Ecto neural progenitor cell (in vitro differentiated cells): ENCODE data around the gene IL21.

Experiments used
- DNase-seq: peaks from one replicate; pipeline ENCODE4 v3.0.0-alpha.2; 2018; ENCODE audit warnings: low spot score

IL21 gene

GRCh38 chr4:122632396-122633143 lies 11.7 kb upstream of the IL21 start:
- DNase-seq: no peak

DNA sequence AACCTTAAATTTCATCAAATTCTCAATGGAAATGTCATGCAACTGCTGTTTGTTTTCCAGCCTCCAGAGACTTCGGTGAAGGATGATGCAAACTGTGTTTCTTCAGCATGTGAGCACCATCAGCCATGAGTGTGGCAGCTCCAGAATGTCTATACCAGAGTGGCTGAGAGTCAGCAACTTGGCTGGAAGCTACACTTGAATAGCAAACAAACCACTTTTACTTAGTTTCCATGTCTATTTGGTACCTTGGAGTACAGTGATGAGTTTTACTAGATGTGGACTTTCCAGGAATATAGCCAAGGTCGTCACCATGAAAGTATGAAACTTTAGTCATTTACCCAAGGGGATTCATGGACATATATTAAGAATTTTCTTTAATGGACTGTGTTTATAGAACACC lies 4.3 kb upstream of the IL21 start:
- no peak for DNase-seq

GRCh38 chr4:122624205-122624604 lies 3.3 kb upstream of the IL21 start:
- no peak for DNase-seq

GRCh38 chr4:122623637-122624166 lies 2.8 kb upstream of the IL21 start:
- no peak for DNase-seq

DNA sequence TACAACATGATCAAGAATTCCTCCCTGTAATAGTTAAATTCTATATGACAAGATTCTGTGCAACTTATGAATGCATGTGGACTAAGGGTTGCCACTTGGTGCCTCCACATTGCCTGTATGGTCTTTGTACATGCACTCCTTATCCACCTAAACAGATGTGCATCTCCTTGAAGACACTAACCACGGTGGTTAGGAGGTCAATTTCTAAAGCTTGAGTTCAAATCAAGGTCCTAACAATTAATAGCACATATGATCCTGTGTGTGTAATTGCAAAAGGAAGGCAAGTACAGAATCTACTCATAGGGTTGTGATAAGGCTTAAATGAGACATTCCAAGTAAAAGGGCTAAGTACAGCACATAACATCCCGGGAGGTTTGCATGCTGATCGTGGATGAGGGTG lies 1.5 kb upstream of the IL21 start:
- no peak for DNase-seq

DNA sequence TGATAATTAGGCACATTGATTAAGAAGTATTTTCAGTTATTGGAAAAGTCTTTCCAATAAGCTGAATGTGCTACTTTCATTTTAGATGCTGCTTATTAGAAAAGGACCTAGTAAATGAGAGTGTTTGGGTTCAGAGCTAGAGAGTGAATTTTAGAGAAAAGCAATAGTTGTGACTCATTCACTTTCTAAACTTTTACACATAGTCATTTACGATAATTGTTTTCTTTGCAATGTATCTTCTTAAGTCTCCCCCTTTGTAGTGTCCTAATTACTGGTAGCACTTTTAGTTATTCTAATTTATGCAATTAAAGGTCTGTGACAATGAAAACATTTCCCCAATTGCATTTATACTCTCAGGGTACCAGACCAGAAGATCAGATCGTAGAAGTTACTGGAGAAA lies 1.3 kb downstream of the IL21 start:
- no peak for DNase-seq

DNA sequence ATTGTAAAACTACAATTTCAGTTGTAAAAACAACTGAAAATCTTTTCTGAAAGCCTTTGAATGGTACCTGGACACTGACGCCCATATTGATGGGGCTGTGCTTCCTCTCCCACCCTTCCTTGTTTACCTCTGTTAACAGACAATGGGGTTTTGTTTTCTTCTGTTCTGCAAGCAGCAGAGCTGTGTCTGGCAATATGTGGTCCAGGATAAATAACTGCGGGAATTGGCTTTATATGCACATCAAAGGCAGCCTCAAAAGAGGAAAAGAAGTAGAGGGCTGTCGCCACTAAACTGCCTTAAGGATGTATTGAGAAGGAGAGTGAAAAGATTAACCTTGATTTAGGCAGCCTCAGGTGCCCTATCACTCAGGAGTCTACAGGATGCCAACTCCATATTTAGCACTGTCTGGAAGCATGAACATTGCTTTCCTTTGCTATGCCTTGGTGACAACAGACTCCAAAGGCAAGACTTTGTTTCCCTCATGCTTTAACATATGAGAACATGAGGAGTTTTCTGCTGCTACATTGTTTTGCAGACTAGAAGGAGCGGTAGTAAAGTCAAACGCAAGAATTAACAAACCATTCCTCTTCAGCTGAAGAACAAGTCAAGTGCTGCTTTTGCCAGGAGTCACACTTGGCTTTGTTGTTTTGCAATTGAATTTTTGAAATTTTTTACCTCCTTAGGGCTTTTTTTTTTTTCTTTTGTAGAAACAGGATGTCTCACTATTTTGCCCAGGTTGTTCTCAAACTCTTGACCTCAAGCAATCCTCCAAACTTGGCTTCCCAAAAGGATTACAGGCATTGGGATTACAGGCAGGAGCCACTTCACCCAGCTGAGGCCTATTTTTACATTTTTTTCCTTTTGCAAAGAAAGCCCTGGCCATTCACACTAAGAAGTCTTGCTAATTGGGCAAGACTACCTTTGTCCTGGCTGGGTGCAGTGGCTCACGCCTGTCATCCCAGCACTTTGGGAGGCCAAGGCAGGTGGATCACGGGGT lies 3.0 kb downstream of the IL21 start:
- no peak for DNase-seq

DNA sequence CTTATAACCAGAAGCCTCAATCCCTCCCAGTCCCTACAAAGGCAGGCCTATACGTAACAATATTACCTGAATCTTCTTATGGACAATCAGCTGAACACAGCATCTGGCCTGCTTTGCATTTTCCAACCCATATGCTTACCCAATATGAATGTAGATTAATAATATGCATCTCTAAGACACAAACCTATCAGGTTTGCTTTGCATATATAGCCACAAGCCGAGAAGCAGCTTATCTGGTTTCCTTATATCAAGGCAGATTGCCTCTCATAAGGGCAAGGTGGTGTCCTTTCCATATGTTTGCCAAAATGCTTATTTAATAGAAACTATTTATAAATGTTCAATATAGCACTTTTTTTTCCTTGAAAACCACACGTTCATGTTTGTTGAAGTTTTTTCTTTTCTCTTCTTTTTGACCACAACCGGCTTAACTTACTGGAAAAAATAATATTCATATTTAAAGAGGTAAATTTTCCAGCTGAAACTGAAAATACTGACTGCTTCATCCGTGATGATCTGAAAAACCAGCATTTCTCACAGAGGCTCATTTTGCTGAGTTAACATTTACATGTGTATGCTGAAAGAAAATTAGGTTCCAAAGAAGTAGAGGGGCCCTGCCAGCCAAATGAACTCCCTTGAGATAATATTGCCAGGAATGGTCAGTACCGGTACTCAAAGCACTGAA lies 3.8 kb downstream of the IL21 start:
- no peak for DNase-seq

- DNase-seq: no peak
These were observed 6.2 kb downstream of the IL21 start for GRCh38 chr4:122614621-122615020.

DNA sequence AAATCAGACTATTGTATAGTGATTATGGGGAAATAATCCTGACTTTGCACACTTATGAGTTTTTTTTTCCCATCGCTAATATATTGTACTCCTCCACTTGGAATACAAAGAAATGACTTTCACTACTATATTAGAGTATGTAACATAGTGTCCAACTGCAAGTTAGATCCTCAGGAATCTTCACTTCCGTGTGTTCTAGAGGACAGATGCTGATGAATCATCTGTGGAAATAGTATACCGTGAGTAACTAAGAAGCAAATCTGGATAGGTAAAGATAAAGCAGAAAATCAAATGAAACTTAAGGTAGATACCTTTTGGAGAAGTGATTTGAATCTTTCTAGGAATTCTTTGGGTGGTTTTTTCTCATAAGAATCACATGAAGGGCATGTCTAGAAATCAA lies 8.3 kb downstream of the IL21 start:
- DNase-seq: no peak

GRCh38 chr4:122606364-122607043 lies 14.4 kb downstream of the IL21 start:
- DNase-seq: no peak

DNA sequence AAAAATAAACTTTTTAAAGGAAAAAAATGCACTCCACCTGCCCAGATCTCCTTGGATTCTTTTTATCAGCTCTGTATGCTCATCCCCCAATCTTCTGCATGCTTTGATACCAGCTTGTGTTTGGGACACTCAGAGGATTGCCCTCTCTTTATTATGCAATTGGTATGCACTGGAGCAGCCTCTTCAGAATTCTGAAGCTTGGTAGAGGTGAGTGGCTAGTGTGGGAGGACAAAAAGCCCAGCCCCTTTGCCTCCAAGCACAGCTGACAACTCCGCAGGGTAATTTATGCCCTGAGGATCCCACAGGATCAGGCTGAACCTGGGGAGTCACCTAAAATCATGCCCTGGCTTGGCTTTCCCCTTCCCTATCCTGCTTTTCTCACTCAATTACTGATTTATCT lies 16.7 kb downstream of the IL21 start:
- DNase-seq: no peak

GRCh38 chr4:122603156-122603574 lies 17.7 kb downstream of the IL21 start:
- no peak for DNase-seq

- DNase-seq: no peak
These were observed 18.4 kb downstream of the IL21 start for GRCh38 chr4:122602277-122603142.

DNA sequence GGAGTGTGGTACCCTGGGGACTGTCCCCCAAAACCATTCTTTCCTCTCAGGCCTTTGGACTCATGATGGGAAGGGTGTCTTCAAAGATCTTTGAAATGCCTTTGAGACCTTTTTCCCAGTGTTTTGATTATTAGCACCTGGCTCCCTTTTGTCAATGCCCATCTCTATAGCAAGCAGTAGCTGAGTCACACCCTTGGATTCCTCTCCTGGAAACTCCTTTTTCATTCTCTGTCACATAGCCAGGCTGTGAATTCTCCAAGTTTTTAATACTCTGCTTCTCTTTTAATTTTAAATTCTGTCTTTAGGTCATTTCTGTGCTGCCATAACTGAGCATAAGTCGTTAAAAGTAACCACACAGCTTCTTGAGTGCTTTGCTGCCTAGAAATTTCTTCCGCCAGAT lies 29.7 kb downstream of the IL21 start:
- DNase-seq: no peak

- no peak for DNase-seq
These were observed 32.2 kb downstream of the IL21 start for GRCh38 chr4:122588453-122589238.

GRCh38 chr4:122584519-122584918 lies 36.3 kb downstream of the IL21 start:
- DNase-seq: no peak

- no peak for DNase-seq
These were observed 37.0 kb downstream of the IL21 start for GRCh38 chr4:122583906-122584305.

- no peak for DNase-seq
These were observed 42.8 kb downstream of the IL21 start for GRCh38 chr4:122577808-122578781.
